ENCODE measurements around the gene BEST4. TPM values are rescaled to one million over a fixed set of nuclear protein-coding genes. Genes with fewer than 3 reads are reported as not detected.

BEST4 gene
- total and polyA plus RNA-seq, 2 of the 13 experiments (the other 11 are each of a cell fraction or from before 2014, with no cell fraction given), result 0.77 to 1.4 TPM

GRCh38 chr1:44808938-44809917 lies 21.3 kb upstream of the BEST4 start (continued):
- TF ChIP-seq, protein P1, sequence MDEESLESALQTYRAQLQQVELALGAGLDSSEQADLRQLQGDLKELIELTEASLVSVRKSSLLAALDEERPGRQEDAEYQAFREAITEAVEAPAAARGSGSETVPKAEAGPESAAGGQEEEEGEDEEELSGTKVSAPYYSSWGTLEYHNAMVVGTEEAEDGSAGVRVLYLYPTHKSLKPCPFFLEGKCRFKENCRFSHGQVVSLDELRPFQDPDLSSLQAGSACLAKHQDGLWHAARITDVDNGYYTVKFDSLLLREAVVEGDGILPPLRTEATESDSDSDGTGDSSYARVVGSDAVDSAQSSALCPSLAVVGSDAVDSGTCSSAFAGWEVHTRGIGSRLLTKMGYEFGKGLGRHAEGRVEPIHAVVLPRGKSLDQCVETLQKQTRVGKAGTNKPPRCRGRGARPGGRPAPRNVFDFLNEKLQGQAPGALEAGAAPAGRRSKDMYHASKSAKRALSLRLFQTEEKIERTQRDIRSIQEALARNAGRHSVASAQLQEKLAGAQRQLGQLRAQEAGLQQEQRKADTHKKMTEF (CRISPR knock-in tag; IDR thresholded peaks at IDR 0.05), result 0 out of 2 replicates have a peak, but pooled peaks have one; percentile 15
- TF ChIP-seq, protein P2, sequence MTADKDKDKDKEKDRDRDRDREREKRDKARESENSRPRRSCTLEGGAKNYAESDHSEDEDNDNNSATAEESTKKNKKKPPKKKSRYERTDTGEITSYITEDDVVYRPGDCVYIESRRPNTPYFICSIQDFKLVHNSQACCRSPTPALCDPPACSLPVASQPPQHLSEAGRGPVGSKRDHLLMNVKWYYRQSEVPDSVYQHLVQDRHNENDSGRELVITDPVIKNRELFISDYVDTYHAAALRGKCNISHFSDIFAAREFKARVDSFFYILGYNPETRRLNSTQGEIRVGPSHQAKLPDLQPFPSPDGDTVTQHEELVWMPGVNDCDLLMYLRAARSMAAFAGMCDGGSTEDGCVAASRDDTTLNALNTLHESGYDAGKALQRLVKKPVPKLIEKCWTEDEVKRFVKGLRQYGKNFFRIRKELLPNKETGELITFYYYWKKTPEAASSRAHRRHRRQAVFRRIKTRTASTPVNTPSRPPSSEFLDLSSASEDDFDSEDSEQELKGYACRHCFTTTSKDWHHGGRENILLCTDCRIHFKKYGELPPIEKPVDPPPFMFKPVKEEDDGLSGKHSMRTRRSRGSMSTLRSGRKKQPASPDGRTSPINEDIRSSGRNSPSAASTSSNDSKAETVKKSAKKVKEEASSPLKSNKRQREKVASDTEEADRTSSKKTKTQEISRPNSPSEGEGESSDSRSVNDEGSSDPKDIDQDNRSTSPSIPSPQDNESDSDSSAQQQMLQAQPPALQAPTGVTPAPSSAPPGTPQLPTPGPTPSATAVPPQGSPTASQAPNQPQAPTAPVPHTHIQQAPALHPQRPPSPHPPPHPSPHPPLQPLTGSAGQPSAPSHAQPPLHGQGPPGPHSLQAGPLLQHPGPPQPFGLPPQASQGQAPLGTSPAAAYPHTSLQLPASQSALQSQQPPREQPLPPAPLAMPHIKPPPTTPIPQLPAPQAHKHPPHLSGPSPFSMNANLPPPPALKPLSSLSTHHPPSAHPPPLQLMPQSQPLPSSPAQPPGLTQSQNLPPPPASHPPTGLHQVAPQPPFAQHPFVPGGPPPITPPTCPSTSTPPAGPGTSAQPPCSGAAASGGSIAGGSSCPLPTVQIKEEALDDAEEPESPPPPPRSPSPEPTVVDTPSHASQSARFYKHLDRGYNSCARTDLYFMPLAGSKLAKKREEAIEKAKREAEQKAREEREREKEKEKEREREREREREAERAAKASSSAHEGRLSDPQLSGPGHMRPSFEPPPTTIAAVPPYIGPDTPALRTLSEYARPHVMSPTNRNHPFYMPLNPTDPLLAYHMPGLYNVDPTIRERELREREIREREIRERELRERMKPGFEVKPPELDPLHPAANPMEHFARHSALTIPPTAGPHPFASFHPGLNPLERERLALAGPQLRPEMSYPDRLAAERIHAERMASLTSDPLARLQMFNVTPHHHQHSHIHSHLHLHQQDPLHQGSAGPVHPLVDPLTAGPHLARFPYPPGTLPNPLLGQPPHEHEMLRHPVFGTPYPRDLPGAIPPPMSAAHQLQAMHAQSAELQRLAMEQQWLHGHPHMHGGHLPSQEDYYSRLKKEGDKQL (CRISPR knock-in tag; IDR thresholded peaks at IDR 0.05; ENCODE audit: low read depth), result 0 out of 2 replicates have a peak, but pooled peaks have one; percentile 9
- TF ChIP-seq MTA1 (CRISPR knock-in tag; IDR thresholded peaks at IDR 0.05; ENCODE audit: borderline replicate concordance) (peak; percentile 42; the same call in 1 of the 2 replicates), ZNF3 (CRISPR knock-in tag; IDR thresholded peaks at IDR 0.05) (peak; percentile 31; the same call in 1 of the 2 replicates), ZNF615 (CRISPR knock-in tag; IDR thresholded peaks at IDR 0.05; ENCODE audit: borderline replicate concordance) (no peak), CBX1 (IDR thresholded peaks at IDR 0.05; ENCODE audit: low read depth) (no peak), FOXP1 (IDR thresholded peaks at IDR 0.05) (no peak), FOXP1 (CRISPR knock-in tag; IDR thresholded peaks at IDR 0.05) (no peak), SP1 (IDR thresholded peaks at IDR 0.05) (no peak), SP1 (CRISPR knock-in tag; IDR thresholded peaks at IDR 0.05) (no peak), ZNF652 (CRISPR knock-in tag; IDR thresholded peaks at IDR 0.05; ENCODE audit: borderline replicate concordance, low read depth) (no peak), ZNF136 (CRISPR knock-in tag; IDR thresholded peaks at IDR 0.05; ENCODE audit: low read depth) (no peak), KDM4B (CRISPR knock-in tag; IDR thresholded peaks at IDR 0.05) (no peak), DMTF1 (CRISPR knock-in tag; IDR thresholded peaks at IDR 0.05) (no peak), TCF7L2 (IDR thresholded peaks at IDR 0.05; ENCODE audit: low read depth, low read length) (no peak), ZFX (CRISPR knock-in tag; IDR thresholded peaks at IDR 0.05; ENCODE audit: low read depth) (0 out of 2 replicates have a peak, but pooled peaks have one; percentile 43)
- TF ChIP-seq, protein P3, sequence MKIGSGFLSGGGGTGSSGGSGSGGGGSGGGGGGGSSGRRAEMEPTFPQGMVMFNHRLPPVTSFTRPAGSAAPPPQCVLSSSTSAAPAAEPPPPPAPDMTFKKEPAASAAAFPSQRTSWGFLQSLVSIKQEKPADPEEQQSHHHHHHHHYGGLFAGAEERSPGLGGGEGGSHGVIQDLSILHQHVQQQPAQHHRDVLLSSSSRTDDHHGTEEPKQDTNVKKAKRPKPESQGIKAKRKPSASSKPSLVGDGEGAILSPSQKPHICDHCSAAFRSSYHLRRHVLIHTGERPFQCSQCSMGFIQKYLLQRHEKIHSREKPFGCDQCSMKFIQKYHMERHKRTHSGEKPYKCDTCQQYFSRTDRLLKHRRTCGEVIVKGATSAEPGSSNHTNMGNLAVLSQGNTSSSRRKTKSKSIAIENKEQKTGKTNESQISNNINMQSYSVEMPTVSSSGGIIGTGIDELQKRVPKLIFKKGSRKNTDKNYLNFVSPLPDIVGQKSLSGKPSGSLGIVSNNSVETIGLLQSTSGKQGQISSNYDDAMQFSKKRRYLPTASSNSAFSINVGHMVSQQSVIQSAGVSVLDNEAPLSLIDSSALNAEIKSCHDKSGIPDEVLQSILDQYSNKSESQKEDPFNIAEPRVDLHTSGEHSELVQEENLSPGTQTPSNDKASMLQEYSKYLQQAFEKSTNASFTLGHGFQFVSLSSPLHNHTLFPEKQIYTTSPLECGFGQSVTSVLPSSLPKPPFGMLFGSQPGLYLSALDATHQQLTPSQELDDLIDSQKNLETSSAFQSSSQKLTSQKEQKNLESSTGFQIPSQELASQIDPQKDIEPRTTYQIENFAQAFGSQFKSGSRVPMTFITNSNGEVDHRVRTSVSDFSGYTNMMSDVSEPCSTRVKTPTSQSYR (CRISPR knock-in tag; IDR thresholded peaks at IDR 0.05; ENCODE audit: borderline replicate concordance), result peak; percentile 55; the same call in 1 of the 2 replicates

Data from HepG2 (cell line).